HG03521 (cell line): Measurements from ENCODE around the gene APC.

Source experiments
- ATAC-seq: cut with Tn5 transposase; IDR thresholded peaks from one replicate; pipeline ENCODE4 v1.9.1; 2021; ENCODE audit warnings: mild to moderate bottlenecking, moderate library complexity; ENCODE audit not compliant: unreplicated experiment

The APC gene

DNA sequence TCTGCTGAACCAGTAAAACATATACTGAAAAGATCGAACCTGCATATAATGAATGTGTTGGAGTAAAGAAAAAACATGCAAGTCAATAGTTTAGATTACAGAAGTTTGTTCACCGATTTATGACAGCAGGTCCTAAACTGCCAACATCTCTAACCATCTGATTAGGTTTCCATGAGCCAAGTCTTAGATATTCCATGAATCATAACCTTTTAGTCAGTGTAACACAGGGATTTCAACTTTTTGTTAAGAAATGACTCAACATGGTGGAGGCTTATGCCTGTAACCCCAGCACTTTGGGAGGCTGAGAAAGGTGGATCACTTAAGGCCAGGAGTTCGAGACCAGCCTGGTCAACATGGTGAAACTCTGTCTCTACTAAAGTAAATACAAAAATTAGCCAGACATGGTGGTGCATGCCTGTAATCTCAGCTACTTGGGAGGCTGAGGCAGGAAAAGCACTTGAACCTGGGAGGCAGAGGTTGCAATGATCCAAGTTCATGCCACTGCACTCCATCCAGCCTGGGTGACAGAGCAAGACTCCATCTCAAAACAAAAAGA is 38.7 kb downstream of the APC start:
- no peak for ATAC-seq

DNA sequence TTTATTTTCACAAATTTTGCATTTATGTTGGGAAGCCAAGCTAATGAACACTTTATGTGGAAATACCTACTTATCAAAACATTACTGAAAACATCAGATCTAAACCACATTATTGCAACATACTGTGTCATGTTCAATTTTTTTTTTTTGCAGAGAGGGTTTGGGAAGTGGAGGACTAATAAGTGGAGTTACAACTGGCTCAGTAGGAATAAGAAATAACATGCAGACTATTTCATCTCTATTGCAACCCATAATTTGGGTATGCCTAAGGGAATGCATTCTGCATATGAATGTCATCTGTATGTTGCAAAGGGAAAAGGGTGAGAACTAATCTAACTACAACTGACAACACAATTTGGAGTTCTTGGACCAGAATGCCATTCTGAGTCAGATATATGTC is 41.8 kb downstream of the APC start:
- no peak for ATAC-seq

DNA sequence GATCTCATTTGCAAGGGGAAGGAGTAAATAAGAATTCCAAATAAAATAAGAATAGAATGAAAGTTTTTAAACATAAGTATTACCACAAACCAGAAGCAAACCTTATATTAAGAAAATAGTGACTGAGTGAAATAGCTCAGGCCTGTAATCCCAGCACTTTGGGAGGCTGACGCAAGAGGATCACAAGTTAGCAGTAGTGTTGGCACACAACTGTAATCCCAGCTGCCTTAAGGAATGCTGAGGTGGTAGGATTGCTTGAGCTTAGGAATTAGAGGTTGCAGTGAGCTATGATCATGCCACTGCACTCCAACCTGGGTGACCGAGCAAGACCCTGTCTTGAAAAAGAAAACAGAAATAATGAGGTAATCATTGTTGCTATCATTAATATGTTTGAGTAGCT is 47.0 kb downstream of the APC start:
- ATAC-seq, result no peak

DNA sequence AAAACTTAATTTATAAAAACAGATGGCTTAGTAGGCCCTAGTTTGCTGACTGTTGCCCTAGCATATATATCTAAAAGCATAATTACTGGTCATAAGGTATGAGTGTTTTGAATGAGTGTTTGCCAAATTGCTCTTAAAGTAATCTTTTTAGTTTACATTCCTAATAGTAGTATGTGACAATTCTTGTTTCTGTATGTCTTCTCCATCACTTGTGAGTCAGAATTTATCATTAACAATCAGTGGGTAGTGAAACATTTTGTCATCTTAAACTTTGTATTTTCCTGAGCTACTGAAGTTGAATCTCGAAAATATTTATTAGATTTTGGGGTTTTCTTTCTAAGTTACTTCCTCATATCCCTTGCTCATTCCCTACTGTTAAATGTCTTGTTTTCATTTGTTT is 49.6 kb downstream of the APC start:
- ATAC-seq, result no peak

DNA sequence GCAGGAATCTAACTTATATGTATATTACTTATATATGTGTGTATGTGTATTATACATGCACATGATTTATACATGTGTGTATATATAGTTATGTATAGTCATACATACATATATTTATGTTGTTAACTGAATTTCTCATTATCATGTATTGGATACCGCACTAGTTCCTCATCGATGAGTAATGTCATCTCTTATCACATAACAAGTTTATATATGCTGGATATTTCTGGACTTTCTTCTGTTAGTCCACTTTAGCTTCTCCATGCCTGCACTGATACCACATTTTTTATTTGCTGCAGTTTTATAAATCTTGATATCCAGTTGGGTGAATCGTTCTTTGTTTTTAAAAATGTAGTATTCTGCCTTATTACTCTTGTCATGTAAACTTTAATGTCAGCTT is 50.2 kb downstream of the APC start:
- ATAC-seq, result no peak

DNA sequence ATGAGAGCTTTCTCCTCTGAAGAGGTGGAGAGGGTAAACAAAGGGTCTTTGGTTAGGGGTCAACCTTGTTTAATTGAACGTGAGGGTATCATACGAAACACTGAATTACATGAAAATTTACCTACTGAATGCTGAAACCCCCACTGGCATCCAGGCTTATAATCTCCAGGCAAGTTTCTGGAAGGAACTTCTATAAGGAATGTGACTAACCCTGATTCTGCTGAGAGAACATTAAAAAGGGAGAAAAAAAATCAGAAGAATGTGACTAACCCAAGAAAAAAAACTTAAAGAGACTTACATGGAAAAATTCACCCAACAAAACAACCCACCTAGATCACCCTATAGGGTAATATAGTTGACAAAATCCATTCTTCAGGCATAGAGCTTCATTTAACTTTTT is 55.5 kb downstream of the APC start:
- no peak for ATAC-seq

DNA sequence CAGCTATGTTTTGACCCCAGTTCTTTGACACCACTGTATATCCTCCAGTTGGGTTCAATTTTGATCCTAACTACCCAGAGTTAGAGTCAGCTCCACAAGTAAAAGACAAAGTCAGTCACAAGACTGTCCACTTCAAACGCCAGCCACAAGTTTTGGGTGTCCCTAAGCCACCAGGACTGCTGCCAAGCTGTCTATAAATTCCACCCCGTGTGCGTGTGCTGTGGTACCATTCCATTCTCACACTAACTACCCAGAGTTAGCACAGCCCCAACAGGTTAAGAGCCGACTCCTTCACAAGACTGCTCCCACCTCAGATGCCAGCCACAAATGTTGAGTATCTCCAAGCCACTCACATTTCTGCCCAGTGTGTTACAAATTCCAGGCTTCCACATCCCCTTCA is 56.7 kb downstream of the APC start:
- ATAC-seq, result no peak

DNA sequence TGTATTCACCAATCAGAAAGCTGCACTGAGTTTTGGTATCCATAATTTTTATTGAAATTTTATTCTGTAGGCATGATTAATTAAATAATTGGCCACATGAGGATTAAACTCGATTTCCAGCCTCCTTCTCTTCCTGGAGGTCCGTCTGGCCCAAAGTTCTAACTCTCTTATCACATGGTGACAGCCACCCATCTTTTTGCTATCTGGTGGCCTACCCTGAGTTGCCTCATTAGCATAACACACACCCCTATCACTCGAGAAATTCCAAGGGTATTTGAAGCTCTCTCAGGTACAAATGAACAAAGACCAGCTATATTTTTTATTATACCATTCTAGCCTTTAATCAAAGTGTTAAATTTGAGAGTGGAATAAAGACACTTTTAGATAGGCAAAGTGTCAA is 57.7 kb downstream of the APC start:
- no peak for ATAC-seq

DNA sequence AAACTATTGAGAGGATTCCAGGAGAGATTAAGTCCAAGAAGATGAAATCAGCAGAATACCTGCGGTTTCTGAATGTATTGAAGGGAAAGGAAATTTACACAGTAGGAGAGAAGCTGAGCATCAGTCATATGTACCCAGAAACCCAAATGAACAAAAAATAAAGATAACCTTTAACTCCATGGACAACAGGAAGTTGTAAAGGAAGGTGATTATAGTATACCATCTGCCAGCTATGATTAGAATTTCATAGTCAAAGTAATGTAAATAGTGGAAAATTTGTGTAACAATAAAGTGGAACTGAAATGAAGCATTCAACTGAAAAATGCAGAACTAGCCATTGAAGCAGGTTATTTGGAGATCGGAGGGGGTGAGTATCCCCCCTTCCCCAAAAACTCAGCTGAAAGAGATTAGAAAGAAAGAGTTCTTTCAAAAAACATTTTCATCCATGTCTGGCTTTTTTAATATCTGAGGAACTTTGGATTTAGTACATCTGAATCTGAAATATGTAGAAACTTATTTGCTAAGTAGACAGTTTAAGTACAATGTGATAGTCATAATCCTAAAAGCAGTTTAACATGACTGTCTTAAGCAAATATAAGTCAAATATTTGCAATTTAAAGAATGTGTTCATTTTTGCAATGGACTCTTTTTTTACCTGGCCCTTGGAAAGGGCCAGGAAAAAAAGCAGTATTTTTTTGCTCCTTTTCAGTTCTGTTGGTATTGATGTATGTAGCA is 58.4 kb downstream of the APC start:
- no peak for ATAC-seq

DNA sequence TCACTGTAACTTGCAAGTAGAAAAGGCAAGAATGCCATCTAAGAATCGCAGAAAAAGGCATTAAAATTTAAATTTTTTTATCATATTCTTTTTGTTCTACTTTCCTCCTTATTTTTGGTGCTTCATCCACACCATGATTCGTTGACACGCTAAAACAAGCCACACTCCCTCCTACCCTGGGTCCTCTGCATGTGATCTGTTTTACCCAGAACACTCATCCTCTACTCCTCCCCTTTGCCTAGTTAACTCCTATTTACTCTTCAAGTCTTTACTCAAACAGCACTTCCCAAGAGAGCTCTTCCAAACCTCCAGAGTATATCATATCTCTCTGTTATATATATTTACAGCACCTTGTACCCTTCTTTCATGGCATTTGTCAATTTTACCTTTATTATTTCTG is 62.0 kb downstream of the APC start:
- no peak for ATAC-seq

DNA sequence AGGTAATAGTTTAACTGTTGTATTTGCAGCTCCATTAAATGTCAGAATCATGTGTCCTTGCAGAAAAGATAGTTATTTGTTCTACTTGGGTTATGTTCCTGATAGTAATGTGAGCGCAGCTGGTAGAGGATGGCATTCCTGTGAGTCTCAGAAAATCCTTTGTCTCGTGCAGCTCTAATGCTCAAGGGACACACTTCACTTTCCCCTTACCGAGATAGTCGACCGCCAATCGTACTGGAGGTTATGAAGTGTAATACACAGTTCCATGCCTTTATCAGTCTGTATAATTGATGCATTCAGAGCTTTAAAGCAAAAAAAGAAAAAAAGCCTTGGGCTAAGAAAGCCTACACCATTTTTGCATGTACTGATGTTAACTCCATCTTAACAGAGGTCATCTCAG is 63.2 kb downstream of the APC start:
- ATAC-seq, result no peak

DNA sequence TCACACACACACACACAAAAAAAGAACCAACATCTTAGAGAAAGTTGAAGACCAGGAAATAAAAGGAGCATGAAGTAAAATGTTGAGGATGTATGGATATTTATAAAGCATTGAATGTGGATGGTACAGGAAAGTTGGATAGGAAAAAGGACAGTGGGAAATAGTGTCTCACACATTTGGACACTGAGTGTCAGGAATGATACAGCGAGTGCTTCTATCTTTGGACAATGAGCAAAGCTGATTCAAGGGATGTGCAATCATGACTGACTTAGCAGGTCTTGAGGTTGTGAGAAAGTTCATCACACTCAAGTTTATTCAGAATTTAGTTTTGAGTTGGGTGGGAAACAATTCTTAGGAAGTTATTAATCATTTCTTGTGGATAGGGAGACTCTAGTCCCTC is 73.3 kb downstream of the APC start:
- no peak for ATAC-seq

DNA sequence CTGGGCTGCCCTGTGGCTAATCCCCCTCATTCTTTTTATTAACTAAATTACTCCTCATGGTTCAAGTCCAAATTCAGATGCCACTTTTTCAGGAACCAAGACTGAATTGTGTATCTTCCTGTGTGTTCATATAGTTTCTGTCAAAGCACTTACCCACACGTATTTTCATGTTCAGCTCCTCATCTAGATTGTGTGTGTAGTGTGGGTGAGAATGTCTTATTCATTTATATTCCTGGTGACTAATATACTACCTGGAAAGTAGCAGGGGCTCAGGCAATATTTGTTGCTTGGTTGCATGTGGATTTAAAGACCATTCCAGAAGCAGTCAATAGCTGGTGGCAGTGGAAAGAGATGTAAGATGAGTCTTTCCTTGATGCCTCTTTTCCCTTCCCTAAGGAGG is 74.9 kb downstream of the APC start:
- ATAC-seq, result no peak

DNA sequence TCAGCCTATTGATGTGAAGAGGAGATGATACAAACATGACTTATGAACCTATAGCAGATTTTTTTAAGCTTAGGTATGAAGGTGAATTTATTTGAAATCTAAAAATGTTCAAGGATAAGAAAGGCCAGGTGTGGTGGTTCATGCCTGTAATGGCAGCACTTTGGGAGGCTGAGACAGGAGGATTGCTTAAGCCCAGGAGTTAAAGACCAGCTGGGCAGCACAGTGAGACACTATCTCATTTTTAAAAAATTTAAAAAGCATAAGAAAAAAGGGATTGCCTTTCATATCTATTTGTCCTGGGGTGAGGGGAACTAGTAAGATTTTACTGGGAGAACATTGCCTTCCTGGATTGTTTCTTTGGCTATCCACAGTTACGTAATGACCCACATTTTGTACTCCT is 82.6 kb downstream of the APC start:
- ATAC-seq, result no peak

DNA sequence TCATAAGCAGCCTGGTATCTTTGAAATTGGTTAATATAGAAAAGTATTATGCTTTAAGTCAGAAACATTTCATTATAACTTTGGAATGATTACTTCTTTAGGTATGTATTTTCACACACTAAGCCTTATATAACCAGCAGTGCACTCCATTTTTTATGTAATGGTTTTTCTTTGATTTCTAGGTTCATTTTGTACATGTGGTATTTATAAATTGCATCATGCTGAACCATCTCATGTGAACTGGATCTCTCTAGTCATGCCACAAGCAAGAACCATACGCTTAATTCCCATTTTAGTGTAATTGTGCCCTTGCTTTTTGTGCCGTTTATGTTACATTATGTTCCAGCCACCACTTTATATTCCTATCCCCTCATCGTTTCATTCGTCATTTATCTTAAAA is 84.8 kb downstream of the APC start:
- ATAC-seq, result no peak

DNA sequence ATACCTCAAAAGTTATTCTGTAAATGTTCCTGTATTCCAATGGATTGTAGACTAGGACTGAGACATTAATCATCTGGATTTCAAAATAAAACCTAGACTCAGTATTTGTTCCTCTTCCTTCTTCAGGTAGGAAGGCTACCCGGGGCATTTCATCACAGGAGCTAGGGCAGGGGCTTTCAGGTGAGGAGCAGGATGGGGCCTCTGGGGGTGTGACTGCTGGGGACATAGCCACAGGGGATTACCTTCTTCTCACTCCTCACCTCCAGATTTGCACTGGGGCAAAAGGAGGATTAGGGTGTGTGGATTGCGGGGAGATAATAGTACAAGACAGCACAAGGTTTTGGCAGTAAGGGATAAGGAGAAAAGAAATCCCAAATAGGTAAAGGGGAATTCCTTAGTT is 85.5 kb downstream of the APC start:
- no peak for ATAC-seq

DNA sequence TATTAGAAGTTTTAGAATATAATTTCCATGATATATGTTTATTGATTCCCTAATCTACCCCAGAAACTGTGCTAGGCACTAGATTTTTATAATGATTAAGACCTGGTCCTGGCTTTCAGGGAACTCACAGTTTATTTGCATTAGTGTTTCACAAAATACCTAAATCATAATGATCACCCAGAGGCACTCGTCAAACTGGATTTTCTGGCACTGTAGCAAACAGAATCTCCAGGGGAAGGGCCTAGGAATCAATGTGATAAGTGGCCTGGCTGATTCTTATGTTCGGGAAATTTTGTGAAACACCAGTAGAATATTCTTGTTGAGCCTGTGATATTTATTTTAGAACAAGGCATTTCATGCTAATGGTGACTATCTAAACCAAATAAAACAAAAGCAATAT is 86.0 kb downstream of the APC start:
- ATAC-seq, result no peak

DNA sequence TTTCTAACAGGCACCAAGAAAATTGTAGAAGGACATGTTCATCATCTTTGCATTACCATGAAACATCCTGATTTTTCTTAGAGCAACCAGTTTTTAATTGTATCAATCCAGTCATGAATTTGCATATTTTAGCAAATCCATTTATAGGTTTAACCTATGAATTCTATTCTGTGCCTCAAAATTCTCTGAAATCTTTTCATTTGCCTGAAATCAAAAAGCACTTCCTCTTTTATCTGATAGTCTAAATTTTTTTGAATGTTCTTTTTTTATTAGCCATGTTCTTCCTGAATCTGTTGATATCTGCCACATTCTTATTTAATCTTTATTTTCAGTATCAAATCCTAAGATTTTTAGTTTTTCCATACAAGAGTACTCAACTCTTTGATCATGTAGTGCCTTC is 86.5 kb downstream of the APC start:
- no peak for ATAC-seq

DNA sequence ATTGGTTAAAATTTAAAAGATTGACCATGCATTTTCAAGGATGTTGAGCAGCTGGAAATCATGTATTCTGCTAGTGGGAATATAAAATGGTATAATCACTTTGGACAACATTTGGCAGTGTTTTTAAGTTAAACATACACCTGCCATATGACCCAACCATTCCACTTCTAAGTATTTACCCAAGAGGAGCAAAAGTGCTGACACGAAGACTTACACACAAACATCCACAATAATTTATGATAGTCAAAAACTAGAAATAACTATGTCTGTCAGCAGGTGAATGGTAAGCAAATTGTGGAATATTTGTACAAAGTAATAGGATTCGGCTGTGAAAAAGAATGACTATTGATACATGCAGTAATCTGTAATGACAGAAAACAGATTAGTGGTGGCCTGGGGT is 92.7 kb downstream of the APC start:
- no peak for ATAC-seq

DNA sequence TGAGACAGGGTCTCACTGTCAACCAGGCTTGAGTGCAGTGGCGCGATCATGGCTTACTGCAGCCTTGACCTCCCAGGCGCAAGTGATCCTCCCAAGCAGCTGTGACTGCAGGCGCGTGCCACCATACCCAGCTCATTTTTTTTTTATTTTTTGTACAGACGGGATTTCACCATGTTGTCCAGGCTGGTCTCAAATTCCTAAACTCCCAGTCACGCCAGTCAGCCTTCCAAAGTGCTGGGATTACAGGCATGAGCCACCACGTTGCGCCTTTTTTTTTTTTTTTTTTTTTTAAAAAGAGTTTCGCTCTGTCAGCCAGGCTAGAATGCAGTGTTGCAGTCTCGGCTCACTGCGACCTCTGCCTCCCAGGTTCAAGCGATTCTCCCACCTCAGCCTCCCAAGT is 96.3 kb downstream of the APC start:
- no peak for ATAC-seq

DNA sequence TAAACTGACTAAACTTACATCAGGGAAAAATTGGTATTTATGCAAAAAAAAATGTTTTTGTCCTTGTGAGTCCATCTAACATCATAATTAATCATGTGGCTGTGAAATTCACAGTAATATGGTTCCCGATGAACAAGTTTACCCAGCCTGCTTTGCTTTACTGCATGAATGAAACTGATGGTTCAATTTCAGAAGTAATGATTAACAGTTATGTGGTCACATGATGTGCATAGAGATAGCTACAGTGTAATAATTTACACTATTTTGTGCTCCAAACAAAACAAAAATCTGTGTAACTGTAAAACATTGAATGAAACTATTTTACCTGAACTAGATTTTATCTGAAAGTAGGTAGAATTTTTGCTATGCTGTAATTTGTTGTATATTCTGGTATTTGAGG is 106.8 kb downstream of the APC start:
- ATAC-seq, result no peak

DNA sequence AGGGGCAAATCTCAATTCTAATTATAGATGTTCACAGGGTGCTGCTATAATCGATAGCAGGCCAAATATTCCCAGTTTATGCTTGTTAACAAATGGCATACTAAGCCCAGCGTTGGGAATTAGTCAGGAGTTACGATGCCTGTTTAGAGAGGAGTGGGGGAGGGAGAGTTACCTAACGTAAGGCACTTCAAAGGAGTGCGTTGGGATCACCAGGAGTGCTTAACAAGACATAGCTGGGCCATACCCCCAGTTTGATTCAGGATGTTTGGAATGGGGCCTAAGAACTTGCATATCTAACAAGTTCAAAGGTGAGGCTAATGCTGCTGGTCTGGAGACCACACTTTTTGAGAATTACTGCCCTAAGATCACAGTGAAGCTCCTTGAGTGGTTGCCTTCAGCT is 108.9 kb downstream of the APC start:
- no peak for ATAC-seq

DNA sequence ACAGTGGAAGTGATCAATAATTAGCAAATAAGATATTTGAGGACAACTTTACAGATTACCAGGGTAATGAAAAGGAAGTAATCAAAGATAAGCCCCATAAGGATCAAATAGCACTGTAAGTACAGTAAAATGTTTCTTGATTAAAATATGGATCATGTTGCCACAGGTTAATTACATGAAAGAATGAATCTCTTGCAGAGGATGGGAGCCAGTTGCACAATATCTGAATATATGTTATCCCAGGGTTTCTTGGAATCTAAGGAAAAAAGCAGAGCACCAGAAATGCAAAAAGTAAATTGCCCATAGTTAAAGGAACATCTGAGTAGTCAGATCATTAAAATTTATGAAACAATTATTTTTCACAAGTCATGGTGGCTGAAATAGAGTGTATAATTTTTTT is 109.6 kb downstream of the APC start:
- no peak for ATAC-seq
